A172 (cell line): Measurements from ENCODE around the gene MEMO1. TPM values are rescaled to one million over a fixed set of nuclear protein-coding genes. Genes with fewer than 3 reads are reported as not detected.
"Not testable (repeated sequence)": the region's sequence is repeated elsewhere in the genome, so short reads cannot be mapped to it uniquely, and the experiment has no call there.

ENCODE experiments used
- DNase-seq: peaks from one replicate; pipeline ENCODE4 v3.0.0-alpha.2; 2015; ENCODE audit warnings: low spot score
- total RNA-seq: library from RNA; depleted of rRNA; stranded (reverse); fragments of >200 nt; shearing (Covaris generic); gene quantifications from 2 replicates; pipeline ENCODE4 v1.2.3, GENCODE V29; 2014

The MEMO1 gene
- total RNA-seq, 1 experiment from 2014 or later, result 94.7 TPM

- DNase-seq, result no peak
Measured at GRCh38 chr2:31957354-31958139, 53.3 kb downstream of the MEMO1 start.

DNA sequence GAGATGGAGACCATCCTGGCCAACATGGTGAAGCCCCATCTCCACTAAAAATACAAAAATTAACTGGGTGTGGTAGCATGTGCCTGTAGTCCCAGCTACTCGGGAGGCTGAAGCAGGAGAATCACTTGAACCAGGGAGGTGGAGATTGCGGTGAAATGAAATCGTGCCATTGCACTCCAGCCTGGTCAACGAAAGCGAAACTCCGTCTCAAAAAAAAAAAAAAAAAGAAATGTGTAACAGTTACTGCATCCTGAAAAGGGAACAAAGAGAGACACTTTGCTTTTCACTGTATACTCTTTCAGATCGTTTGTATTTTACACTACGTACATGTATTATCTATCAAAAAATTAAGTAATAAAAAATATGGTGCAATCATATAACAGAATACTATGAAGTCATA lies 53.9 kb downstream of the MEMO1 start:
- DNase-seq, result not testable (repeated sequence)

- no peak for DNase-seq
Measured at GRCh38 chr2:31956312-31956711, 54.5 kb downstream of the MEMO1 start.

DNA sequence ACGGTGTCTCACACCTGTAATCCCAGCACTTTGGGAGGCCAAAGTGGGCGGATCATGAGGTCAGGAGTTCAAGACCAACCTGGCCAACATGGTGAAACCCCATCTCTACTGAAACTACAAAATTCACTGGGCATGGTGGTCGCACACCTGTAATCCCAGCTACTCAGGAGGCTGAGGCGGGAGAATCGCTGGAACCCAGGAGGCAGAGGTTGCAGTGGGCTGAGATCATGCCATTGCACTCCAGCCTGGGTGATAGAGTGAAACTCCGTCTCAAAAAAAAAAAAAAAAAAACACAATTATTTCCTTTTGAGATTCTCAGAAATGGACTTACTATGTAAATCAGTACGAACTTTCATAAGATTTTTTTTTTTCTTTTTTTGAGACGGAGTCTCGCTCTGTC lies 57.7 kb downstream of the MEMO1 start:
- not testable (repeated sequence) for DNase-seq

GRCh38 chr2:31950946-31951562 lies 59.8 kb downstream of the MEMO1 start:
- no peak for DNase-seq

GRCh38 chr2:31947871-31948270 lies 62.9 kb downstream of the MEMO1 start:
- no peak for DNase-seq

DNA sequence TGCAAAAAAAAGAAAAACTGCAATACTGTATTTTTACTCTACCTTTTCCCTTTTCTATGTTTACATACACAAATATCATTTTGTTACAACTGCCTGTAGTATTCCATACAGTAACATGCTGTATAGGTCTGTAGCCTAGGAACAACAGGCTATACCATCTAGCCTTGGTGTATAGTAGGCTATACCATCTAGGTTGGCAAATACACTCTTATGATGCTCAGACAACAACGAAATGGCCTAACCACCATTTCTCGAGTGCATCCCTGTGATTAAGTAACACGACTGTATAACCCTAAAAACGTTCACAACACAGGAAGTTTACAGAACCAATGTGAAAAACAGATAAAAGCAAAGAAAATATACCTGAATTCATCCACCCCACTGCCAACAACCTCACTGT lies 64.0 kb downstream of the MEMO1 start:
- no peak for DNase-seq

GRCh38 chr2:31945572-31945935 lies 65.3 kb downstream of the MEMO1 start:
- DNase-seq, result no peak

- no peak for DNase-seq
Measured at GRCh38 chr2:31944828-31945571, 65.8 kb downstream of the MEMO1 start.

DNA sequence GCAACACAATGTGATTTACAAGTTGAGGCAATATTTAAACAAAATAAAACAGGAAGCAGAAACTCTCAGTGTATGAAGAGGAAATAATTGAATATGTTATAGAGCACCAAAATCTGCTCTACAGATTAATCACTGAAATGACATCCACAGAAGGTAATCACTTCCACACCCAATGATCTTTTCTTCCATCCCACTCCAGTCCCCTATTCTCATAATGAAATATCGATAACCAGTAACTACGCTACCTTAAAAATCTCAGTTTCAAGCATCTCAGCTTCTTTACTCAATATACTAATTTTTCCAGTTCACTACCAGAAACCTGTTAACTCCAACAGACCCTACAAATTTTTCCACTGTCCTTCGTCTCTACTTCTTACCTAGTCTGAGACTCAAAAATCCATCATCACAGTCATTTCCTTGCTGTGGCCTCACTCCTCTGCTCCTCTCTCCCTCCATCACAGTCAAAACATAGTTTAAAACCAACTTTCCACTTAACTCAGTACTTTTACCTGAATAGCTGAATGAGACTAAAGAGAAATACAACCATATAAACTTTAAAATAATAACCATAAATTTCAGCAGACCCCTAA lies 67.1 kb downstream of the MEMO1 start:
- DNase-seq, result no peak

GRCh38 chr2:31940920-31941319 lies 69.9 kb downstream of the MEMO1 start:
- no peak for DNase-seq

DNA sequence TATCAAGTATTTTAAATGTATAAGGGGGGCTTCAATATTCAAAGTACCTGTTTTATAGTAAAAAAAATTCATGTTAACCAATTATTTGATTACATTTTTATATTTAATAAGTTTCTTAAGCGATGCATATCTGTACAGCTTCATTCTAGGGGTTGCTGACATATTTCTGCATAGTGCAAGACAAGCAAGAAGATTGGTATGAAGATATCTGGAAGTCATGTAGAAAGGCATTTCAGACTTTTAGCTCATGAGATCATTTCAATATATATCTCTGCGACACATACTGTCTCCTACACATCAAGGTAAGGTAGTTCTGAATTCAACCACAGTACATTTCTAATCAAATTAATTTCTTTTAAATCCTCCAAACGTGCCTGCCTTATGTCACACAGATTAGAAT lies 73.1 kb downstream of the MEMO1 start:
- no peak for DNase-seq

GRCh38 chr2:31935370-31935769 lies 75.4 kb downstream of the MEMO1 start:
- no peak for DNase-seq

DNA sequence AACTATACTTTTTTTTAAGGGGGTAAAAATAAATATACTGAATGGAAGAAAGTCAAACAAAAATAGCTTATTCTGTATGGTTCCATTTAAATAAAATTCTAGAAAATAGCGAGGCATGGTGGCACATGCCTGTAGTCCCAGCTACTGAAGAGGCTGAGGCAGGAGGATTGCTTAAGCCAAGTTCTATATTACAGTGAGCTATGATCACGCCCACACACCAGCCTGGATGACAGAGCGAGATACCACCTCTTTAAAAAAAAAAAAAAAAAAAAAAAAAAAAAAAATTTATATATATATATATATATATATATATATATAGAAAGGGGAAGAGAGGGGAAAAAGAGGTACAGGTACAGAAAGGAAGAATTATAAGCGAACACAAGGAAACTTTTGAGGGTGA lies 77.7 kb downstream of the MEMO1 start:
- no peak for DNase-seq

GRCh38 chr2:31932589-31932988 lies 78.2 kb downstream of the MEMO1 start:
- no peak for DNase-seq

- DNase-seq, result no peak
Measured at GRCh38 chr2:31931916-31932315, 78.9 kb downstream of the MEMO1 start.

DNA sequence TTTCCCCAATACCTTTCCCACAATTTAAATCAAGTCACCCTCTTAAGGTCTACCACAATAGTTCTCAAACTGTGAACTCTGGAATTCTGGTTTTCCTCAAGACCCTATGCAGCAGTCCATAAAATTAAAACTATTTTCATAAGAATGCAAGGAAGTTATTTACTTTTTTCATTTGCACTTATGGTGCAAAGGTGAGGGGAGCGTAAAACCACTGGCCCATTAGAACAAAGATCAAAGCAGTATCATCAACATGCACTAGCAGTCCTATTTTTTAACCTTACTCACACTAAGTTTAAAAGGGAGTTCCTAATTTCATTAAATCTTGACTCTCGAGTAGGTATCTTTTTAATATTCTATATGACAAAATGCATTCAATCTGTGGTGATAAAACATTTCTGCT lies 85.3 kb downstream of the MEMO1 start:
- DNase-seq, result no peak

GRCh38 chr2:31923662-31924061 lies 87.1 kb downstream of the MEMO1 start:
- DNase-seq, result no peak

GRCh38 chr2:31922542-31923408 lies 88.0 kb downstream of the MEMO1 start:
- no peak for DNase-seq

DNA sequence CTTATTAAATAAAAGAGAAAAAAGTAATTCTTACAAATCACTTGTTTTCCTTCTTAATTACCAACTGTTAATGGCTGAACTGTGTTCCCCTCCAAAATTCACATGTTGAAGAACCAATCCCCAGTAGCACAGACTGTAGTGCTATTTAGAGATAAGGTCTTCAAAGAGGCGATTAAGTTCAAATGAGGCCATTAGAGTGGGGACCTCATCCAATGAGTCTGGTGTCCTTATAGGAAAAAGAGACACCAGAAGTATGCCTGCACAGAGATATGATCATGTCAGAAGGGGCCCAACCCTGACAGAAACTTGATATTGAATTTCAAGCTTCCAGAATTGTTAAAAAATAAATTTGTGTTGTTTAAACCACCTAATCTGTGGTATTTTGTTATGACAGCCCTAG lies 89.8 kb downstream of the MEMO1 start:
- no peak for DNase-seq

DNA sequence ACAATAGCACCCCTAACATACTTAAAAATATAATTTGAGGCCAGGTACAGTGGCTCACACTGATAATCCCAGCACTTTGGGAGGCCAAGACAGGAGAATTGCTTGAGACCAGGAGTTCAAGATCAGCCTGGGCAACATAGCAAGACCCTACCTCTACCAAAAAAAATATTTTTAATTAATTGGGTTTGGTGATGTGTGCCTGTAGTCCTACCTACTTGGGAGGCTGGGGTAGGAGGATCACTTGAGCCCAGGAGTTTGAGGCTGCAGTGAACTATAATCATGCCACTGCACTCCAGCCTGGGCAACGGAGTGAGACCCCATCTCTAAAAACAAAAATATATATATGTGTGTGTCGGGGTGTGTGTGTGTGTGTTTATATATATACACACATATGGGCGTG lies 91.3 kb downstream of the MEMO1 start:
- no peak for DNase-seq

GRCh38 chr2:31909661-31910060 lies 101.1 kb downstream of the MEMO1 start:
- no peak for DNase-seq
